Fibroblast of mammary gland (primary cell): Measurements from ENCODE around the gene EEF2K.

Experiments
- DNase-seq: peaks from one replicate; pipeline ENCODE4 v3.0.0-alpha.2; 2010; ENCODE audit warnings: low read depth
- H3K4me3 ChIP-seq: 2 replicates; pipeline ENCODE4 v1.5.1; 2011; ENCODE audit warnings: low read depth, mild to moderate bottlenecking, low read length, moderate library complexity; ENCODE audit not compliant: control insufficient read depth
- TF ChIP-seq, protein P1 (sequence below): conservative IDR thresholded peaks from 2 replicates; pipeline ENCODE4 v1.5.1; 2011; ENCODE audit warnings: low read depth, low read length, inconsistent platforms; ENCODE audit not compliant: control insufficient read depth, insufficient read depth

Gene EEF2K

DNA sequence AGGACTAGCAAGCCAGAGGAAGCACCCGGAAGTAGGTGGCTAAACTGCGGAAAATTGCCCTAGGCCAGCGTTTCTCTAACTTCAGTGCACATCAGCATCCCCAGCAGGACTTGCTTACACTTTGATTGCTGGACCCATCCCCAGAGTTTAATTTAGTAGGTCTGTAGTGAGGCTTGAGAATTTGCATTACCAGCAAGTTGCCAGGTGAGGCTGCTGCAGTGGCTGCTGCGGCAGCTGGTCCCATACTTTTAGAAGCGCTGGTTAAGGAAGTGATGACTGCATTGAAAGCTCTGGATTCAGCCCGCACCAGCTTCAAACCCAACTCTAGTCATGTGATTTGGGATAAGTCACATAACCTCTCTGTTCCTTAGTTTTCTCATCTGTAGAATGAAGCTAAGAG lies 4.2 kb downstream of the EEF2K start:
- TF ChIP-seq, protein P1, sequence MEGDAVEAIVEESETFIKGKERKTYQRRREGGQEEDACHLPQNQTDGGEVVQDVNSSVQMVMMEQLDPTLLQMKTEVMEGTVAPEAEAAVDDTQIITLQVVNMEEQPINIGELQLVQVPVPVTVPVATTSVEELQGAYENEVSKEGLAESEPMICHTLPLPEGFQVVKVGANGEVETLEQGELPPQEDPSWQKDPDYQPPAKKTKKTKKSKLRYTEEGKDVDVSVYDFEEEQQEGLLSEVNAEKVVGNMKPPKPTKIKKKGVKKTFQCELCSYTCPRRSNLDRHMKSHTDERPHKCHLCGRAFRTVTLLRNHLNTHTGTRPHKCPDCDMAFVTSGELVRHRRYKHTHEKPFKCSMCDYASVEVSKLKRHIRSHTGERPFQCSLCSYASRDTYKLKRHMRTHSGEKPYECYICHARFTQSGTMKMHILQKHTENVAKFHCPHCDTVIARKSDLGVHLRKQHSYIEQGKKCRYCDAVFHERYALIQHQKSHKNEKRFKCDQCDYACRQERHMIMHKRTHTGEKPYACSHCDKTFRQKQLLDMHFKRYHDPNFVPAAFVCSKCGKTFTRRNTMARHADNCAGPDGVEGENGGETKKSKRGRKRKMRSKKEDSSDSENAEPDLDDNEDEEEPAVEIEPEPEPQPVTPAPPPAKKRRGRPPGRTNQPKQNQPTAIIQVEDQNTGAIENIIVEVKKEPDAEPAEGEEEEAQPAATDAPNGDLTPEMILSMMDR, result no peak
- H3K4me3 ChIP-seq, result no peak overlapping the region
- DNase-seq, result no peak

DNA sequence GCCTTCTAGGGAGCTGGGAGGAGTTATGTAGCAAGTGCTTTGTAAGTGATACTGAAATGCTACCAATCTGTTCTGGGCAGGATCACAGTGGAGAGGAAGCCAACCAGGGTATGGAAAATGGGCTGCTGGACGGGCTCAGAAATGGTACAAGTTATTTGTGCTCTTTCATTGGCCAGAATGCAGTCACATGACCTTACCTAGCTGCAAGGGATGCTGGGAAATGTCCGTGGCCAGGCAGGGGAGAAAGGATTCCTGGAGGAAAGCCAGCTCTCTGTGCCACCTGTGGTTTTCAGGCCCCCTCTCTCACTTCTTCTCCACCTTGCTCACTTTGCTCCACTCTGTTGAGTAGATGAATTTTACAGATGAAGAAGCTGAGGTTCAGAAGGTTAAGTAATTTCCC lies 4.8 kb downstream of the EEF2K start:
- no peak for DNase-seq
- TF ChIP-seq, protein P1, result no peak
- H3K4me3 ChIP-seq, result no peak overlapping the region

DNA sequence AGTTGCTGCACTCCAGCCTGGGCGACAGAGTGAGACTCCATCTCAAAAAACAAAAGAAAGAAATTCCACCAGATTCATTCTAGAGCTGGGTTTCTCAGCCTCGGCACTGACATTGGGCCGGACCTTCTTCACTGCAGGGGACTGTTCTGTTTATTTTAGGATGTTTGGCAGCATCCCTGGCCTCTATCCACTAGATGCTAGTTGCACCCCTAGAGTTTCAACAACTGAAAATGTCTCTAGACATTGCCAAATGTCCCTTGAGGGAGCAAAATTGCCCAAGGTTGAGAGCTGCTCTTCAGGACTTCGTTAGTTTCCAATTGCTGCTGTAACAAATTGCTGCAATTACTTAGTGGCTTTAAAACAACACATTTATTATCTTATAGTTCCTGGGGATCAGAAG lies 7.2 kb downstream of the EEF2K start:
- H3K4me3 ChIP-seq, result no peak overlapping the region
- no peak for DNase-seq
- TF ChIP-seq, protein P1, result no peak

DNA sequence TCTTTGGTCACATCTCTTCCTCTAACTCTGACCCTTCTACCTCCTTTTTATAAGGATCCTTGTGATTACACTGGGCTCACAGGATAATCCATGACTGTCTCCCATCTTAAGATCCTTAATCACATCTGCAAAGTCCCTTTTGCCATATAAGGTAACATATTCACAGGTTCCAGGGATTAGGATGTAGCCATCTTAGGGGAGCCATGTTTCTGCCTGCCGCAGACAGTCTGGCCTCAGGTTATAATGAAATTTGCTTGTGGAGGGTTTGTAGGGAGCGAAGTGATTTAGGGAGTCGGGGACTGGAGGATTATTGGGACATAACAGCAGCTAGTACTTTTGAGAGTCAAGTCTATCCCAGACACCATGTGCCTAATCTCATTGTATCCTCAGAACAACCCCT lies 7.7 kb downstream of the EEF2K start:
- TF ChIP-seq, protein P1, result no peak
- no peak overlapping the region for H3K4me3 ChIP-seq
- no peak for DNase-seq

DNA sequence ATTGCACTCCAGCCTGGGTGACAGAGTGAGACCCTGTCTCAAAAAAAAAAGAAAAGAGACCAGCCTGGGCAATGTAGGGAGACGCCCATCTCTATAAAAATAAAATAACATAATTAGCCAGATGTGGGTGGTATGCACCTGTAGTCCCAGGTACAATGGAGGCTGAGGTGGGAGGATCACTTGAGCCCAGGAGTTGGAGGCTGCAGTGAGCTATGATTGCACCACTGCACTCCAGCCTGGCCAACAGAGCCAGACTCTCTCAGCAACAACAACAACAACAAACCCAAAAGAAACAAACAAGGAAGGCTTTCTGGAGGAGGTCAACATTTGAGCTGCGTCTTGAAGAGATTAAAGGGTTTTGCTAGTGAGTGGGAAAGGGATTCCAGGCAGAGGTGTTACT lies 8.3 kb downstream of the EEF2K start:
- no peak overlapping the region for H3K4me3 ChIP-seq
- DNase-seq, result no peak
- TF ChIP-seq, protein P1, result no peak

DNA sequence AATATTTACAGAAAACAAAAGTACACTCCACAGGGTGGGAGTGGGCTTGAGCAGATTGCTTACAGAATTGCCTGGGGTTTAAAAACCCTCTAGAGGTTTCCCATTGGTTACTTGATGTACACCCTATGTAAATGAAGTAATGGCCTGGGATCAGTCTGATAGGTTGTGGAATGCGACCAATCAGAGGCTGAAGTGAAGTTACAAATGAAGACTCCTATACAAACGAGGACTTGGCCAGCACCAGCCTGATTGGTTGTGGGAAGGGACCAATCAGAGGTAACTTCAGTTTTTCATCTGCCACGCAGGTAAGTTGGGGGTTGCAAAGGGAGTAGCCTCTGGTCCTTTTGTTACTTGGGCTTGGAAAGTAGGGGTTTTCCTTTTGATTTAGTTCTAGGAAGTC lies 8.8 kb downstream of the EEF2K start:
- DNase-seq, result no peak

More for the DNA sequence above, 8.8 kb downstream of the EEF2K start:
- TF ChIP-seq, protein P1, result no peak
- no peak overlapping the region for H3K4me3 ChIP-seq
